ENCODE measurements around the gene TUBA1A. TPM values are rescaled to one million over a fixed set of nuclear protein-coding genes. Genes with fewer than 3 reads are reported as not detected.
A peak's percentile ranks its signal among the peaks of the same experiment; 100 is the strongest.
"Not testable (repeated sequence)": the region's sequence is repeated elsewhere in the genome, so short reads cannot be mapped to it uniquely, and the experiment has no call there.

Gene TUBA1A
- total RNA-seq, 1 donor from 2014 or later: 883 TPM

DNA sequence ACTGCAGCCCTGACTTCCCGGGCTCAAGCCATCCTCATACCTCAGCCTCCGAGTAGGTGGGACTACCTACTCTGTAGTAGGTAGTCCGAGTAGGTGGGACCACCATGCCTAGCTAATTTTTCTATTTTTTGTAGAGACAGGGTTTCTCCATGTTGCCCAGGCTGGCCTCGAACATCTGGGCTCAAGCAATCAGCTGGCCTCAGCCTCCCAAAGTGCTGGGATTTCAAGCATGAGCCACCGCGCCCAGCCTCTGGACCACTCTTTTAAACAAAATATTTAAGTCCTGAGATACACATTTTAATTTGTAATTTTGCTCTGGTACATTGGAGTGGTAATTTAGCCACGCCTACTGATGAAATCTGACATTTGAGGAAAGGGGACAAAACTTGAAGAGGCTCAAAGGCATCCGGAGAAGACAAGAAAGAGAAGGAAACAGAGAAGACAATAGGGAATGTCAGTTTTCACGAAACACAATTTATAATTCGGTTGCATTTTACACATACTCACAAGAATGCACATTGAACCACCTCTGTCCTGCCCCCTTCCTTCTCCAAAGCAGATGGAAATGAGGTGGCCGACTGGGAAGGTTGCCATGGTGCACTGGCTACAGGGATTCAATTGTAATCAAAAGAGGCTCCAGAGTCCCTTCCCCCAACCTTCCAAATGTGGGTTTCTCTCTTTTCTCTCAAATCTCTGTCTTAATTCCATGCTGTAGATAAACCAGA is 9.7 kb upstream of the TUBA1A start:
- no peak overlapping the region for H3K4me3 ChIP-seq (ENCODE audit: low read depth, low read length)
- H3K27me3 ChIP-seq (ENCODE audit: control insufficient read depth, insufficient read depth, low read length): no peaks in the 10 kb centered on the region
- TF ChIP-seq CTCF (IDR thresholded peaks at IDR 0.05; ENCODE audit: insufficient read depth, low read length, poor library complexity, severe bottlenecking): no peak
- H3K36me3 ChIP-seq (ENCODE audit: control insufficient read depth, insufficient read depth, low read length): no peaks in the 10 kb centered on the region
- peak; percentile 61 for DNase-seq (ENCODE audit: low read depth)

- Histone ChIP-seq H3K27me3 (ENCODE audit: control insufficient read depth, insufficient read depth, low read length) (no peaks in the 10 kb centered on the region), H3K4me3 (ENCODE audit: low read depth, low read length) (no peak overlapping the region), H3K36me3 (ENCODE audit: control insufficient read depth, insufficient read depth, low read length) (no peaks in the 10 kb centered on the region)
- no peak for TF ChIP-seq CTCF (IDR thresholded peaks at IDR 0.05; ENCODE audit: insufficient read depth, low read length, poor library complexity, severe bottlenecking)
- DNase-seq (ENCODE audit: low read depth): no peak
Observed at GRCh38 chr12:49197256-49197655, 8.4 kb upstream of the TUBA1A start.

GRCh38 chr12:49195736-49196135 is 6.9 kb upstream of the TUBA1A start:
- no peak overlapping the region for H3K4me3 ChIP-seq (ENCODE audit: low read depth, low read length)
- no peaks in the 10 kb centered on the region for H3K27me3 ChIP-seq (ENCODE audit: control insufficient read depth, insufficient read depth, low read length)

GRCh38 chr12:49193746-49194145 is 4.9 kb upstream of the TUBA1A start:
- not testable (repeated sequence) for H3K4me3 ChIP-seq (ENCODE audit: low read depth, low read length); H3K36me3 ChIP-seq (ENCODE audit: control insufficient read depth, insufficient read depth, low read length); DNase-seq (ENCODE audit: low read depth); H3K27me3 ChIP-seq (ENCODE audit: control insufficient read depth, insufficient read depth, low read length)

More at GRCh38 chr12:49195736-49196135, 6.9 kb upstream of the TUBA1A start:
- TF ChIP-seq CTCF (IDR thresholded peaks at IDR 0.05; ENCODE audit: insufficient read depth, low read length, poor library complexity, severe bottlenecking): no peak
- no peak for DNase-seq (ENCODE audit: low read depth)
- no peaks in the 10 kb centered on the region for H3K36me3 ChIP-seq (ENCODE audit: control insufficient read depth, insufficient read depth, low read length)

GRCh38 chr12:49191498-49191897 is 2.6 kb upstream of the TUBA1A start:
- not testable (repeated sequence) for DNase-seq (ENCODE audit: low read depth); H3K27me3 ChIP-seq (ENCODE audit: control insufficient read depth, insufficient read depth, low read length); H3K4me3 ChIP-seq (ENCODE audit: low read depth, low read length); H3K36me3 ChIP-seq (ENCODE audit: control insufficient read depth, insufficient read depth, low read length)

DNA sequence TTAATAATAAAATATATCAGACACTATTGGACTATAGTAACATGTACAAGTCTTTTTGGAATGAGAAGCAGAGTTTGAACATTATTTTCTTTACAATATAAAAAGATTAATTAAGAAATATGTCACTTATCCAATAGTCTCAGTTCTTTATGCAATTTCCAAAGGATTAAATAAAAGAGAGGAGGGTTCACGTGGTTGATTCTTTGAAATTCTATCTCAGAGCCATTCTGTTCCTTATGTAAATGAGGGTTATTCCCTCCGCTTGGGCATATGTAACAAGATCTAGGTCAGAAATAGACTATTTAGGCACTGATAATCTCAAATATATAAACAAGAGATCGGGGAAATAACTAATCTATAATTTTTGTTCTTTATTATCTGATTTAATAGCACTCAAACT is 2.1 kb upstream of the TUBA1A start:
- Histone ChIP-seq H3K4me3 (ENCODE audit: low read depth, low read length) (no peak overlapping the region), H3K27me3 (ENCODE audit: control insufficient read depth, insufficient read depth, low read length) (no peaks in the 10 kb centered on the region), H3K36me3 (ENCODE audit: control insufficient read depth, insufficient read depth, low read length) (no peaks in the 10 kb centered on the region)
- DNase-seq (ENCODE audit: low read depth): no peak
- no peak for TF ChIP-seq CTCF (IDR thresholded peaks at IDR 0.05; ENCODE audit: insufficient read depth, low read length, poor library complexity, severe bottlenecking)

Data from kidney epithelial cell (primary cell).